NOMO-1 treated with DMSO at 0.1 percent for 48 hours (cell line): ENCODE measurements around the gene THRB.

Source experiments
- DNase-seq: peaks from one replicate; lab custom pipeline; 2025; ENCODE audit not compliant: unreplicated experiment; lab: John Stamatoyannopoulos, UW

Gene THRB

DNA sequence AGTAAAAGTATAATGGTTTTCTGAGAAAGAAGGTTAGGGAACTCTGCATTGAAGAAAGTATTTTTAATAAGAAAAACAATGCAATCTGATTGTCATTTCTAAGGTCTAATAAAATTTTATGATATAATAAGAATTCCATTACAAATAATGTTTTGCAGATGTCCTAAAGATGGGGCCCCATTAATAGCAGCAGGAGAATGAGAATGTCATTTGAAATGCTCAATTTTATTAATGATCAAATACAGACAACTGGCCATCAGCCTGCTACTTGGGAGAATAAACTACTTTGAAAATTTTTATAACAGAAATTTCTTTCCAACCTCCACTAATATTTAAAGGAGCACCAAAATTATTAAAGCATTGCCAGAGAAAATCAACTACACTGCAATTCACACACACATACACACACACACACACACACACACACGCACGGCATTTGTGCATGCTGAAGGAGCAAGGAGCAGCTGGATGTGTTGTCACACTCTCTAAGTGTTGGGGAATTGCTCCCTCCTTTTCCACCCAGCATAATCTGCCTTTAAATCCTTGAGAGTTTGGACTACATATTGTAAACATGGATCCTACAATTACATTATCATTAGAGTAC lies 109.5 kb downstream of the THRB start:
- DNase-seq: no peak

DNA sequence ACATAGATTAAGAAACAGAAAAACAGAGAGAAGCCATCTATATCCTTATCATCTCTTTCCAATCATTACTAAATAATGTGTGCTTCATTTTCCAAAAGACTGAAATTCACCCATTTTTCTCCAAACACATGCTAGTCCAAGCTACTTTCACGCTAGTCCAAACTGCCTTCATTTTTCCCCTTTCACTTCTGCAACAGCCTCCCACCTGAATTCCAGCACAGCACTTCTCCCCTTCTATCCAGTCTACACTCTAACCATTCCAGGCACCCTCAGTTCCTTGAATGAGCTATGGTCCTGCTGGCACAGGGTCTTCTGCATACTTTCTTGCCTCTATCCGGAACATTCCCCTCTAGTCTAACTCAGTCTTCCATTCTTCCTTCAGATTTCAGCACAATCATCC lies 112.0 kb downstream of the THRB start:
- no peak for DNase-seq

DNA sequence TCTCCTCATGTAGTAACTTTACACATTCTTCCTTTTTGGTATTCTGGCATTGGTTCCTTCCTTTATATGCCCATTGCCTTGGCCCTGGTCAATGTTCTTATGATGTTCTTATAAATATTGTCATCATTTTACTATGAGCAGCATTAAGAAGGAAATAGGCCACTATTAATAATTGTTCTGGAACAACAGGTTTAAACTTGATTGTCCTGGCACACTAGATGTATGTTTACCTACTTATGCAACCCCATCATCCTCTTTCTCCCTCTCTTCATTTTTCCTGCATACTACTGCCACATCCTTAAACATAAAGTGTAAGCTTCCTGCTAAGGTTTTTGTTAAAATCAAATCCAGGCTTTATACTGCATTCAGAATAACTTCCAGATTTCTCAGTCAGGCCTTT lies 114.7 kb downstream of the THRB start:
- no peak for DNase-seq

DNA sequence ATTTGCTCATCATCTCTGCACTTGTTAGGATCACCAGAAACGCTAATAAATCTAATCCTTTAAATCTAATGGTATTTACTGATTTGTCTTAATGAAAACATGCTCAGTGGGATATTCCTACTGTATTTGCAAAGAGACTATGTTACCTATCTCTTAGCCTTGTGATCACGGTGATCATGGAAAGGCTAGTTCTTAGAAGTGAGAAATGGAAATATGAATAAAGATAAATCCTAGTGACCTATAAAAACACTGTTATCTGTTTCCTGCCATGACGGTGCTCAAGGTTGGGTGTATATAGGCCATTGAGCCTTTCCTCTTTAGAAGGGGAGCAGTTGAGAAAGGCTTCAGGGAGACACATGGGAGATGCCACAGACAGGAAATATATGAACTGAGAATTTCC lies 116.3 kb downstream of the THRB start:
- no peak for DNase-seq

DNA sequence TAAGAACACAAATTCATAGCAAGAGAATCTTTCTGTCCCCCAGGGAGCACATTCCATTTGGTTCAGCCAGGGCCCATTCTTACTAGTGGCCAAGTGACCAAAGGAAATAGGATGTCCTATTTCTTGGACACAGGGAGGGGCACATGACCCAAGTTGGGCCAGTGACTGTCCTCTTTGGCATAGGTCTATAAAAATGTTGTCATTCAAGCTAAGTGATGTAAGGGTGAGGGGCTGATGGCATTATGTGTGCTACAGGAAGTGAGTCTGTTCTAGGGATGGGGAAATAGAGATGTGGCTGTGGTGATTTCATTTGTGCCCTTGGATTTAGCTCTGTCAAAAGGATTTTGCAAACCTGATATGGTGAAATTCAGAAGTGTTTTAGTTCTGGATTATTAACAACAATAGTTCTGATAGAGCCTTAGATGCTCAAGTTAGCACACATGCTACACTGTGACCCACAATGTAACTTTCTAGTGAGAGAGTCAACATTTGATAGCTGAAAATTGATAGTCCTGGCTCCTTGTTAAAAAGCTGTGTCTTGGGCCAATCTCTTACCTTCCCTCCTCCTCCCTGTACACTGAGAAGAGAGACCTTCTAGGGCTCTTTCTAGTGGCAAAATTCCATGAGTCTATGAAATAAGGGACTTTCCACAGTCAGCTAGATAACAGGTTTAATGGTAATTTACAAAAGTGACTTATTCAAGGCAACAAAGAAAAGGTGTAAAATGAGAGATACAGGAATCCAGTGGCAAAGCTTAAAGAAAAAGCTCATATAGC lies 117.2 kb downstream of the THRB start:
- no peak for DNase-seq

DNA sequence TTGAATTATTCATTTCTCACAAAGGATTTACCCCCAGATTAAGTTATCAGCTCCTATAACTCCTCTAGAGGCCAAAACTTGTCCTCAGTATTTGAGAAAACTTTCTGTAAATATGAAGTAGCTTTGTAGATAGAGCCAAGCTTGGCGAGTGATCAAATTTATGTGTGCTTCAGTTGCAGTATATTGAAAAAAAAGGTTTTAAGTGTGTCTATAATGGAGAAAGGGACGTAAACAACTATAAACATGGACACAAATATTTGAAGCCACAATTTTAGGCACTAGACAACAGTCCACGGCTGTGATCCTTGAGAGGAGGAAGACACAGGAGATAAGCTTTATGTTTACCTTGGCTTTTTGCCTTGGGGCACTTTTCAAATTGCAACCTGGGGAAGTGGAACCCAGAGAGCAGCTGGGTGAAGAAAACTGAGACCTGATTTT lies 118.7 kb downstream of the THRB start:
- no peak for DNase-seq

DNA sequence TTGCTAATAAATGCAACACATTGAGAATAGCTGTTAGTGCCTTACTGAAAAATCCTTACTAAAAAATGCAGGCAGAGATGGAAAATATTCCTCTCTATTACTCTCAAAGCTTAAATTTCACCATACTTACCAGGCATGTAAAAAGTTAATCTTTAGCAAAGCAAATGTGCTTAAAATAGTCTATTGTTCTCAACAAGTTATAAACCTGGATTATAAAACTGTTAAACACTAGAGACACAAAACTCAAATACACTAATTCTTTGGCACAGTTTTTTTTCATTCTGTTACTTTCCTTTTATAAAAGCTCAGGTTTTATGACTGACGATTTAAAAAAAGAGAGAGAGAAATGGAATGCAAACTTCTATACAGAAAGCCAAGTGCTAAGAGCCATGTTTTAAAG lies 119.8 kb downstream of the THRB start:
- DNase-seq: no peak

DNA sequence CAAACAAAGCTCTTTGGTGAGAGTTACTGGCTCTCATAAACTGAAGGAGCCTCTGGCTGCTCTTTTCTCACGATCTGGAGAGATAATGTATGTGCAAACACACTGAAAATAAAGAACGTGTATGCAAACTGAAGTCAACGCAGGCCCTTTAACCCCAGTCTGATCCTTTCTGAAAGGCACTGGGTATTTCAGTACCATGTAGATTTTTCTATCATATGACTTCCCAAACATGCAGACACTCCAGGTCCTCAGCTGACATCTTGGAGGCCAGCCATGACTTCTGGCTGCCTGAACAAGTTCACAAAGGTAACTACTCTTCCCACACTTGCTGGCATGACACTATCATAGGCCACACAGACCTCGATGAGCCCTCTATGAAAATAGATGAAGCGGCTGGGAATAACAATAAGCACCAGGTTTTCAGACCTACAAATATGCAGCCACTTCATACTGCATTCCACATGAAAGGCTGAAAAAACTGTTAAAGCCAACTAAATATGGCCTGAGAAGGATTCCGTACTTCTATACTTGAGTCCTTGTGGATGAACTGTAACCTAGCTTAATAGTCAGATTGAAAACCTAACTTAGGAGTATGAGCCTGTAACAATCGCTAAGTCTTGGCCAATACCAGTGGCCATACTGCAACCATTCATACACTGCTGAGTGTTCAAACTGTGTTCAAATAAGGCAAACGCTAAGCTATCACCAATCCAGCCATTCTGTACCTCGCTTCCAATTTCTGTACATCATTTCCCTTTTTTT lies 121.3 kb downstream of the THRB start:
- no peak for DNase-seq

DNA sequence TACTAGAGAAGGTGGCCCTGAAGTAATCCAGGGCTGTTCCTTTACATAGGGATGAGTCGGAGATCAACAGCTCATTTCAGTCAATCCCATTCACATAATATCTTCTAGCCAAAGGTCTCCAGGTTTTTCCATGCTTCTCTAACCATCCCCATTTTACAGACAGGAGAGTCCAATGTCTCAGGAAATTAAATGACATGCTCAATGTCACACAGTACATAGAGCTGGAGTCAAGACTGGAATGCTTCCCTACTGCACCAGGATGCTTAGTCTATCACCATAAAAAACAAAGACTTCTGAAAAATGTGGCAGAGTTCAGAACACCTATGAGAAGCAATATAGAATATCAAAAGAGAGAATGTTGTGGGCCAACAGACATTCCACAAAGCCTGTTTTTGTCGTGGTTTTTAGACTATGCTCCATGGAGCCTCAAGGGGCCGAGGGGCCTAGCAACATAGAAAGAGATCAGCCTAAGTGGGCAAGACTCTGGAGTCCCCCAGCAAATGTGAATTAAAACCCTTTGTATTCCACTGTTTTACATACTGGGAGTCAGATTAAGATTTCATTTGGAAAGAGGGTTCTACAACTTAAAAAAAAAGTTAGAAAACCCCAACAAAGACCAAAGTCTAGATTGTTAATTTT lies 122.0 kb downstream of the THRB start:
- DNase-seq: no peak

DNA sequence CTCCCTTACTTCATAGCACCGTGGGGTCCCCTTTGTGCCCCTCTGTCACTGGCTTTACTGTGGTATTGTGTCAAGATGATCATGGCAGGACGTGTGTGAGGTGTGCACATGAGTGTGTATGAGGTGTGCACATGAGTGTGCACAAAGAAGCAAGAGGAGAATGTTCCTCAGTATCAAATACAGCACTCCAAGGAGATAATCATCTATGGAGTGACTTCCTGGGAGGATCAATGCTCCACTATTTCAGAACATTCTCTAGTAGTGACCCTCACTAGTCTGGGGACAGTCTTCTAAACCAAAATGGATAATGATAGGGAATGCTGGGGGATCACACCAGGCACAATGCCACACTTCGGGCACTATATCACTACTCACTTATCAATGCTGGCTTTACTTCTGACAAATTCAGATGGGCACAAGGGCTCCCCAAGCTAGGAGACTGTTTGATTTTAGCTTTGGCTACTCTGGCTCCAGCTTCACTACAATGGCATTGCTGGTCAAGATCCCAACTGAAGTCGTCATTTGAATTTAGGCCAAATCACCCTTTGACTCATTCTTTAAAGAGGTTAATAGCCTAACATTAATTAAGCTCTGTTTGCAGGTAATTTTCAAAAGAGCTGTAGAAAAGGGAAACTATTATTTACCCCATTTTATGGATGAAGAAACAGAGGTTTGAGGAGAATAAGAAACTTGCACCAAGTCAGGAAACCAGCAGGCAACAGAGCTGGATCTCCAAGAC lies 124.1 kb downstream of the THRB start:
- no peak for DNase-seq

DNA sequence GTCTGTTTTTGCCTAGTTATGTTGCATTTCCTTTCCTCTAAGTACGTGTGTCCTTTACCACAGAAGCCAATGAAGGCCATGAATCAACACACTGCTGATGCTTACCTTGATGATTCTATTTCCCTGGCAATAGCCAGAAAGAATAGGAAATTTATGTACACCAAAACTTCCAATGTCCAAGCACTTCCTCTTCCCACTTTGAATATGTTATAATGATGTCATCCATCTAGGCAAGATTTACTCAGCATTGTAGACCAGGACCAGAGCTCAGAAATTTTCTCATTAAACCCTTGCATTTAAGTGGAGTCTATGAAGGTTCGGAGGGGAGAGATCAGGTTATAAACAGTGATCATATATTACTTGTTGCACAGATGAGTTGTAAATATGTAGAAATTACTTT lies 126.0 kb downstream of the THRB start:
- no peak for DNase-seq

DNA sequence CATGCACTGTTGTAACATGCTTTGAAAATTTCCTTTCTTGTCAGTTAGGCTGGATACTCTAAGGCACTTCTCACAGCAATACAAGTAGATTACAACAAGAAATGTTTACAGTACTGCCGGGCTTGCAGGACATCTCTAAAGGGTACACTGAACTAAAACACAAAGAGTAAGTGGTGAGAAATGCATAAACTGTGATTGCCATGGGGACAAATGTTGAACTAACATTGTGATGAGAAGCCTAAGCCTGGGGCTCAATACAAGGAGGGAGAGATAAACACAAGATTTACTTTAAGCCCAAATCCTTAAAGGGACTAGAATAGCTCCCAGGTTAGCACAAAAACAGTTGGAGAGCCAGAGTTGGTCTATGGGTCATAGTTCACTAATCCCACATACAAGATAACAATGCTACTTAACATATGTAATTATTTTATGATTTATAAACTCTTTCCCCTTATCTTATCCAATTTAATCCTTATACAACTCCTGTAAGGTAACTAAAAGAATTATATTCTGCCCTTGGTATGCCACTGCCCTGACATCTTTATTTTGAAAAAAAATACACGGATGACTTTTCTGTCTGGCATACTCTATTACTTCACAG lies 126.9 kb downstream of the THRB start:
- DNase-seq: no peak

DNA sequence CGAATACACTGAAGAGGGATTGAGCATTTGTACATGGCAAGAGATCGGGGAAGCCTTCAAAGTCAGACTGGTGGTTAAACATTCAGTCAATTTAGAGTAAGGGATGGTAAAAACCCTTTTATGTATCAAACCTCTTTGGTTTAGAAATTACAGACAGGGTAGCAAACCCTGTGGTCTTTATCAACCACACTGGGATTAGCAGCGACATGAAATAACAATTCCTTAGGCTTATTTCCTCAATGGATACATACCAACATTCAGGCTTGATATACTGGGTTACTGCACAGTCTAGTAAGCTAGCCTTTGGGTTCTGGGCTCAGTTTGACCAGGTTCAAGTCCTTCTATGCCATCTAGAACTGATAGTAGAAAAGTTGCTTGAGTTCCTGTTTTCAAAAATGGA lies 127.4 kb downstream of the THRB start:
- no peak for DNase-seq

DNA sequence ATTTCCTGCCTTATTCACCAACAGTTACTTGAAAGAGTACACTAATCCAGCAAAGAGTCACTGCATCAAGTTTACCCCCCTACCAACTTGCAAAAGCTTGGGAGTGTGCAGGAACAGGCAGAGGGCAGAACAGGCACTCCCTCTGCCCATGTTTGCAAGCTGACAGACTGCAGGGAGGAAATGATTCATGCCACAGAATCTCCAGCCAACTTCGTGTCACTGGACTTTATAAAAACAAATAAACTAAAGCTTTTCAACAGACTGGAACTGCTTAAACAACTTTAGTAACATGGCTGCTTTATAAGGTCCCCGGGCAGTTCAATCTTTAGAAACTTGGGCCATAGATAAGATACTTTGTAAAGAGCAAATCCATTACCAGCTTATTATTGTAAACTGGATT lies 129.5 kb downstream of the THRB start:
- no peak for DNase-seq

DNA sequence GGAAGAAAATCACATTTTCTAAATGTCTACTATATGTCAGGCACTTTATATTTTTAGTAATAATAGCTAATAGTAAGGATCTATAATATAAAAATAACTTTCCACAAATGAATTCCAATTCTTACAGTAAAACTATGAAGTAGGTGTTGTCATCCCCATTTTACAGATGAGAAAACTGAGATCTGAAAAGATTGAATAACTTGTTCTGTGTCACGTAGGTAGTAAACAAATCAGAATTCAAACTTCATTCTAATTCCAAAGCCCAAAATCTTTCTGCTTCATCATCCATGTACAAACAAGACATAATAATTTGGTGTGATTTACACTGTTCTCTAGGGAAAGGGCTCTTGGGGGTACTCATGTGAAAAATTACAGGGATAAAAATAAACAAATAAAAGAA lies 130.3 kb downstream of the THRB start:
- no peak for DNase-seq

DNA sequence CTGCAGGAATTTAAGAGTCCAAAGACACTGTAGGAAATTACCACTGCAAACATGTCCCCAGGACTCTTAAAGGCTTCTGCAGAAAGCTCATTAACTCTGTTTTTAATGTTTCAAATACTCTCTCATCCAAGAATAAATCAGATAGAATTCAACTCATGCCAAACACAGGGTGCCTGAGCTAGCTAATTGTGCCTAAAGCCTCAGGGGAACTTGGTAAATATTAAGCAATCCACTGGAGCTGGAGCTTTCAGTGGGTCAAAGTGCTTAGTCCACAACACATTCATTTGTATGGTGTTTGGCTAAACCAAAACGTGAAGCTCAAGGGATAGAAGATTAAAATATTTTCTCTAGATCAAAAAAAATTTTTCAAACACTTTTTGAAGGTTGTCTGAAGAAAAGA lies 131.4 kb downstream of the THRB start:
- no peak for DNase-seq

DNA sequence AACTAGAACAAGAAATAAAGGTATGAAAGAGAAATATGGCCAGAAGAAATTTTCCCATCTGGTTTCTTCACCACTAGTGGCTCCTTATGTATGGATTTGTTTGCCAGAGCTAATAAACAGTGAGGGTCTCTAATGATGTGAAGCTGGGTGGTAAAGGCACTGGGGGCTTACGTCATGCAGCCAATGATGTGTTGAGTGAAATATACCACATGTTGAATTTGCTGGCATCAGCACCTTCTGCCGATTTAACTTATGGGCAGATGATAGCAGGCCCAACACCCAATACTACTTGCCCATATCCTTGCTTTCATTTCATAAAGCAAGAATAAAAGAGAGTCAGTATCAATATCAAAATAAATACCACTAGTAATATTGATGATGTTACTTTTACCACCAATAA lies 133.0 kb downstream of the THRB start:
- DNase-seq: no peak

DNA sequence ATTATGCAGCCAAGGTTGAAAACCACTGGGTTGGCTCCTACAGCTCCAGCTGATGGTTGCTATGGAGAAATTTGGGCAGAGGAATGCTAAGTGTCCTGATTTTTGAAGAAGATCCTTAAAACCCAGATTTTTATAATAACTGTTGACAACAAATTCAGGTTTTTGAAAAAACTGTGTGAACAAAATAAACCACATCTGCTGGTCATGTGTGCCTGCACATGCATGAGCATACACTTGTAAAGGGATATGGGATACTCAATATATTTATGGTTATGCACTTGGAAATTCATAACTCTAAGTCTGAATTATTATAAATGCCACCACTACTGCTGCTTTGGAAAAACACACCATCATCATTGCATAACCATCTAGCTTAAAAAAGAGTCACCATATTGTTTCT lies 133.7 kb downstream of the THRB start:
- no peak for DNase-seq

DNA sequence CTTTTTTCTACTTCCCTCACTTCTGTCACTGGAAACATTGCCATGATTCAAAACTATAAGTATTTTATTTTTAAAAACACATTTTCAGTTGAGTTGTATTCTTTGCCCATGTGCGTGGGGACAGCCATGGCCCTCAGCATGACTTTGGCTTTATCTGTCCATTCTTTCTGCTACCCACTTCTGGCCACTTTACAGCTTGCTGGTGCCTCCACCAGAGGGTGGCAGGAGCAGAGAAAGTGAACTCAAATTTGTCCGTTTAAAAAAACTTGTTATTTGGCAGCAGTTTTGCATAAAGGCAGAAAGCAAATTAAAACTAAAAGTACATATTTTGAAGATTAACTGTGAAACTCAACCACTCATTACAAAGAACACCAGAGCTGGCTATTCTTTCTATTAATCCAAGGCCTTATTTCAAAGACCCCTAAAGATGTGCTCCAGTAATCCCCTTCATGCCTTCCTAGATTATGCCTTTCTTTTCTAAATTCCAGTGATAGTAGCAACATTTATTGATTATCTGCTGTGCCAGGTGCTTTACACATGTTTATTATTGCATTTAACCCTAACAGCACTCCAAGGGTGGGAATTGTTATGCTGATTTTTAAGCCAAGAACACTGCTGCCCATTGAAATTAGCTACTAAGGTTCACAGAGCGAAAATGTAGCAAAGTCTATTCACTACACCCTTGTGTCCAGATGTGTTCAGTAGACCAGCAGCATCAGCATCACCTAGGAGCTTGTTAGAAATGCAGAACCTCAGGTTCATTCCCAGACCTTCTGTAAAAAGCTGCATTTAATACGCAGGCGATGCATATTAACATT lies 134.8 kb downstream of the THRB start:
- DNase-seq: no peak

DNA sequence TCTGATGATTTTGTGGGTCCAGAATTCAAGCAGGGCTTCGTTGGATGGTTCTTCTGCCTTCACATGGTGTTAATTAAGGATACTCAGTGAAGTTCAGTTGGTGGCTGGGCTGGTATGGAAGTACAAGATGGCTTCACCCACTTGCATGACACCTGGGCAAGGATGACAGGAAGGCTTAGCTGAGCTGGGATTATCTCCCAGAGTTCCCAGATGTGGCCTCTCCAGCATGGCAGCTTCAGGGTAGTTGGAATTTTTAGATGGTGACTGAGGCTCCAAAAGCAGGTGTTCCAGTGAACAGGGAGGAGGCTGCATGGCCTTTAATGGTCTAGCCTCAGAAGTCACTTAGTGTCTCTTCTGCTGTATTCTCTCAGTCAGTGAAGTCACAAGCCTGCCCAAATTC lies 135.5 kb downstream of the THRB start:
- no peak for DNase-seq
